HG03520 (cell line): ENCODE measurements around the gene DAPL1.

Source experiments
- ATAC-seq: cut with Tn5 transposase; IDR thresholded peaks from one replicate; pipeline ENCODE4 v1.9.1; 2021; ENCODE audit warnings: mild to moderate bottlenecking, moderate library complexity; ENCODE audit not compliant: unreplicated experiment

Gene DAPL1, protein sequence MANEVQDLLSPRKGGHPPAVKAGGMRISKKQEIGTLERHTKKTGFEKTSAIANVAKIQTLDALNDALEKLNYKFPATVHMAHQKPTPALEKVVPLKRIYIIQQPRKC

DNA sequence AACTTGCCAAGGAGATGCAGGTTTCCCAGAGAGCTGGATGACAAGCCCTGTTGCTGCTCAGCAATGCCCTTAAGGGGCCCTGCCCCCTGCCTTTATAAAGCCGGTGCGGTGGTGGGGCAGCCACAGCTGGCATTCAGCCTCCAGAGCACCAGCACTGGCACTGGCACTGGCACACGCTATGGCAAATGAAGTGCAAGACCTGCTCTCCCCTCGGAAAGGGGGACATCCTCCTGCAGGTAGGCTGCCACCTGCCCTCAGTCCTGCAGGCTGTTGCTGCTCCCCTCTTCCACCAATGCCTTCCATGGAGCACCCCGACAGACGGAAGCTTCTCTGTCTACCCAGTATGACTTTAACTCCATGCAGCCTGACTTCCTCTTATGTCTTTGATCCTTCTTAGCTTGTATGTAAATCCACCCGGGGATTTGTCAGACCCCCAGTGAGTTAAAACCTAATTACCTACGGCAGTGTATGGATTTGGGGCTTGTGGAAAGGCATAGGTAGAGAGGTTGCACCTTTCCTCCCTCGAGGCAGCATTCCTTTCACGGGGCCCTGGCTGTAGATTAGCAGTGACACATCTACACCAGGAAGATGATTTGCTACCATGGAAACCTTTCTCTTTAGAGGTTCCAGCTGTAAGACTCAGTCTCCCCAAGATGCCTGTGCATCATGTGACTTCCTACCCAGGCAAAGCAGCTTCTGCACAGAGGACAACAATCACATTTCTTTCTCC, at the start of gene DAPL1:
DAPL1 (plus strand) TSS at position 123 of the 730 bp plus-strand sequence; CDS start at position 179, 56 bp downstream.
- ATAC-seq: no peak

DNA sequence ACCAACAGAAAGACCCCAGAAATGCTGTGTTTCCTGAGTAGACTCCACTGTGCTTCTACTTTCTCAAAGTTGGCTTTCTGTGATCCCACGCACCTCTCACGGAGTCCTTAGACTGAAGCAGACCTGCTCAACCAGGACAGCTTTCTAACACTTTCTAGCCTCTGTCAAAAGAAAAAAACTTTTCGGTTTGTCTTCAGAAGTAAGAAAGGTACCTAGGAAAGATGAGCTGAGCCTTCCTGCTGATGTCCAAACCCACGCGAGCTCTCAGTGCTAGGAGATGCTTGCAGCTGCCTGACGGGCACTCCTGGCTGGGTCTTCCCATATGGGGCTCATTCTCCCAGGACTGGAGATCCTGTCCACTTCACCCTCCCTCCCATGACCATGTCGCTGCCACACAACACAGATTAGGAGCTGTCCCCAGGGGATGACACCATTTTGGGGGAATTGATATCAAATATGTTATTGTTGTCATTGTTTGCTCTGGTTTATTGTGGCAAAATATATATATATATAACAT, 49.2 kb upstream of the DAPL1 start:
- ATAC-seq: no peak

DNA sequence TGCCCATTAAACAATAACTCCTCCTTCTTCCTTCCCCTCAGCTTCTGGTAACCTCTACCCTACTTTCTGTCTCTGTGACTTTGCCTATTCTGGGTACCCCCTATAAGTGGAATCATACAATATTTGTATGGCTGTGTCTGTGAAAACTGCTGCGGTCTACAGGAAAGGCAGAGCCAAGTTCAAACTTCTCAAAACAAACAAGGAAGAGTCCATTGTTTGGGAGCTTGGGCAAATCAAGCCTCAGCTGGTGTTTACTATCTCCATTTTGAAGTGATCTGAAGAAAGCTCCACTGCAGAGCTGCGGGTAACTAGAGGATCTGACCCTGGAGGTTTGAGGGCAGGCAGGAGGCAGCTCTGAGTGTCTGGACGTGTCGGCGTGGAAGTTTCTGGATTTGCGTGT, 48.6 kb upstream of the DAPL1 start:
- no peak for ATAC-seq

DNA sequence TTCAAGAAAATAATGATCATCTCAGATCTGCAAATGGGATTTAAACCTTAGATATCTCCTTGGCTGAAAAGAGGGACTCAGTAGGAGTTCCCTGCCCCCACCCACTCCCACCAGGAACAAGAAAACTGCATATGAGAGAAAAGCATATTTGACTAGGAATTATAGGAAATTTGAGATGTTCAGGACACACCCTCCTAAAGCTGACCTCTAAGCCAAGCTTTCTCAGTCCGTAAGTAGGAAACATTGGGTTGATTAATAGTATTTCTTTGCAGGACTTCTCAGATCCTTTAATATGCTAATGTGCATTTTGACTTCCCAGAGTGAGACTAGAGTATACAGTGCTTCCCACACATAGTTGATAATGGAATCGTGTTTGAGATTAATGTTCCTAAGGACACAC, 47.8 kb upstream of the DAPL1 start:
- no peak for ATAC-seq

DNA sequence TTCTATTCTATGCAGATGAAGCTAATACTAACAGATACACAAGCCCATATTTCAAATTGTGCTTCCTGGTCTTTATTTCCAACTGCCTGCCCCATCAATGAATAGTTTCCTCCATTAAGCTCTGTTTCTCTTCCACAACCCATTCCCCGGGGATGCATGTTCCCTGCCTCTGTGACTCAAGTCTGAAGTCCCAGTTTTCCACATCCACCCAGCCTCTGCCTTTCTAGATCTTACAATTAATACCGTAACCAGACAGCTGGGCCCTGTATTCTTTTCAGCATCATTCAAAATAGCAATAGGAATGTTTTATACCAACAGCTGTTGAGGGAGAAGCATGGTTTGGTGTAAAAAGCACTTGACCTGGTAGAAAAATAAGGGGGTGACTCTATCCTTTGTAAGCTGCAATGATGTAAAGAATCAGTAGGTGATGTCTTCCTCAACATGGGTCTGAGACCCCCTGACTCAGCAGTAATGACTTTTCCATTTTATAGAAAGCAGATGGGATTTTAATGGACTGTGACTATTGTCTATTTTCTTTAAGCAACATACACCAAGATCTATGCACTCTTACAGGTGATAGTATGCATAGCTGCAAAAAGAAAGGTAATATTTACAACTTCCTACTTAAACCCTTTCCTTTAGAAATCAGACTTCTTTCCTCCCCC, 46.1 kb upstream of the DAPL1 start:
- ATAC-seq: no peak

DNA sequence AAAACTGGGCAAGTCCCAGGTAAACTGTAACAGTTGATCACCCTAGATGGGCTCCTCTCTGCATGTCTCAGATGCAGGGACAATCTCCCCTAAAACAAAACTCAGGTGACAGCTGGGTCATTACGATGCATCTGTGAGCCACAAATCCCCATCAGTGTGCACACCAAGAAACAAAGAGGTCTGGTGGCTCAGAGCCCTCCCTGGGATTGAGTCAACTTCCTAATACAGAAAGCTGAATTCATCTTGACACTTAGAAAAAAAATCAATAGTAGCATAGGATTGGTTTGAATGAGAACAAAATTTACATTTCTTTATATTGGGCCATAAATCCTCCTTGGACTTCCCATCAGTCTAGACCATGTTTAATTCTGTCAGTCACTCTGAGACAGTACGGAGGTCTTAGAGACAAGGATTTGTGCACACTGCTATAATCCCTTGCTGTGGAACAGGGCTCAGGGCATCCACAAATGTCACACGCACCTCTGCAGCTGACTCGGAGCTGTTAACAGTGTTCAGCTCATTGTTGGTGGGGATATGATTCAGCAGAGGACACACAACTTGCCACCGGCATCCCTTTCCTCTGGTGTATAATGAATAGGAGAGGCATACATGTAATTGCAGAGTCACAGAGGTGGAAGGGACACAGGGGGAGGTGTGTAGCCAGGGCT, 44.5 kb upstream of the DAPL1 start:
- no peak for ATAC-seq

DNA sequence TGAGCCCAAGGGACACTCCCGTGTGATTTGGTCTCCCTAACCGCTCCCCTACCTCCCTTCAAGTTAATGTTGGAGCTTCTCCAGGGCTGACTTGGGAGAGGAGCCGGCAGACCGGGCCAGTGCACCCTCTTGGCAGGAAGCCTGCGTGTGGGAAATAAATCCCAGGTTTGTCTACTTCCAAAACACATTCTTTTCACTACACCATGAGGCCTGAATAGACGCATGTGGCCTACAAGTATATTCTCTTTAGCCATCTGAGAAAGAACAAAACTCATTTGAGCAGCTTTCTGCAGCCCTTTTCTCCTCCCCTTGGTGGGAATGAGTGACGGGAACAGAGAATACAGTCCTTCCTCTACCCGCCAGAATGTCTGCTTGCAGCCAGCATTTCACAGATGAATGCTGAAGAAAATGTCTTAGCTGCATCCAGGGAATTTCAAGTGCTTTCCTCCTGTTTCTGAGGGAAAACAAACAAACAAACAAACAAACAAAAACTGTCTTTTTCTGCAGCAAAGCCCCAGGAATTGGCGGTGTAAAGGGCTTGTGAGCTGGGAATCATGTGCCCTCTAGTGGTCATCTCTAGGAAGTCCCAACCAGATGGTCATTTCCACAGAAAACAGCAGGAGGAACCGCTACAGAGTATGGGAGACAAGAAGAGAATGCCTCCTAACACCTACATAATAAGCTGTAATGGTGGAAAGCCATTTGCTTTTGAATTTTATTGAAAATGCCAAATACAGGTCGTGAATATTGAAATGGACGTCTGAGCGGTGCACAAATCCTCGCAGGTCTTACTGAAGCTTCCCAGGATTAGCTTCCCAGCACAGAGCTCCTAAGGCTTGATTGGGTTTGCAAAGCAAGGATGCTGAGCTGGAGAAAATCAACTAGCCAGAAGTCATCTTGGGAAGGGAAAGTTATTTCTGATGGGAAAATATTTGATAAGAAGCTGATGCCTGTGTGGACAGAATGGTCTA, 41.2 kb upstream of the DAPL1 start:
- peak; percentile 69 for ATAC-seq

DNA sequence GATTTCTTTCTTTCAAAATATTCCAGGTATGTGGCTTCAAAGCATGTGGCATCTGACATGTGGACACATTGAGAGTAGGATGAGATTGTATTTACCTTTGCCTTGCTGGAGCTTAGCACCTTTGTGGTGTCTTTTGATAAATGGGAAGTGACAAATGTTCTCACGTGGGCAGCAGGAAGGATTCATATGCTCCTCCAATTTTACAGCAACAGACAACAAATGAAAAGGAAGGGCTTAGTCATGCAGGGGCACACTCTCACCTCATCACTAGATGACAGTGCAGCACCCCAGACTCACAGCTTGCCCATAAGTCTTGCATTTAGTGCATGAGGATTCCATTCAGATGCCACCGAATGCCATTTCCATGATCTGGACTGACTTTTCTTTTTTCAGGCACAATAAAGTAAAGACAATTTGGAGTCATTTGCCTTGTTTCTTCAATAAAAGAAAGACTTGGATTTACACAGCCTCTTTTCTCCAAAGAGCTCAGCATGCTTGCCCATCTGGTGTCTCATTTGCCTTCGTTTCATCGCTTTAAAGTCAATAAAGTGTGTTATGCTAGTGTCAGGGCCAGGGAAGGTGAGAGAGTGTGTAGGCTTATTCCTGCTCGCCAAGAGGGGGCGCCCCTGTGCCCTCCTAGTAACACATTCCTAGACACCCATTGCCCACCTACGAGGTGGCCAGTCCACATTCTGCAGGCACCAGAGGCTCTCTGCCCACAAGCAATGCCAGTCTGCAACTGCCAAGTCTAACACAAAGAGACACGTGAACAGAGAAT, 39.6 kb upstream of the DAPL1 start:
- no peak for ATAC-seq

DNA sequence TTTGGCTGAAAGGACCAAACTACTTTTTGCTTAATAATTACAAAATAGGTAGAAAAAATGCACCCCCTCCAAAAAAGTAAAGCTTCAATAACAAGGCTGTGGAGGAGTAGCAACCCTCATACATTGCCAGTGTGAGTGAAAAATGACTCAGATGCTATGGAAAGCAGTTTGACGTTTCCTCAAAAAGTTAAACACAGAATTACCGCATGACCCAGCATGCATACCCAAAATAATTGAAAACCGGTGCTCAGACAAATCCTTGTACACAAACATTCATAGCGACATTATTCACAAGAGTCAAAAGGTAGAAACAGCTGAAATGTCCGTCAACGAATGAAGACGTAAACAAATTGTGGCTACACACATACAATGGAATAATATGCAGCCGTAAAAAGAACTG, 38.8 kb upstream of the DAPL1 start:
- no peak for ATAC-seq

DNA sequence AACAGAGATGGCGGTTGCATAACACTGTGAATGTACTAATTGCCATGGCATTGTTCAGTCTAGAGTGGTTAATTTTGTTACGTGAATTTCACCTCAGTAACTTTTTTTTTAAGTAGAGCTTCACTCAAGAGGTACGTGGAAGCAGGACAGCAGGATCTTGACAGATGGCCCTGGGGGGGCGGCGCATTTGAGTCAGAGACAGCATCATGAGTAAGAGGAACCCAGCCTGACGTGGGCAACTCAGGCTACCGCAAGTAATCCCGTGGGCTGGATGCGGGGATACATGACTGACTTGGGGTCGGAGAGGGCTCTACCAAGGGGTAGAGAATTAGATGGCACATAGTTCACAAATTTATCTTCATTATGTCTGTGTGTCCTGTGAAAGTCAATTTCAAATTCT, 38.1 kb upstream of the DAPL1 start:
- ATAC-seq: no peak

DNA sequence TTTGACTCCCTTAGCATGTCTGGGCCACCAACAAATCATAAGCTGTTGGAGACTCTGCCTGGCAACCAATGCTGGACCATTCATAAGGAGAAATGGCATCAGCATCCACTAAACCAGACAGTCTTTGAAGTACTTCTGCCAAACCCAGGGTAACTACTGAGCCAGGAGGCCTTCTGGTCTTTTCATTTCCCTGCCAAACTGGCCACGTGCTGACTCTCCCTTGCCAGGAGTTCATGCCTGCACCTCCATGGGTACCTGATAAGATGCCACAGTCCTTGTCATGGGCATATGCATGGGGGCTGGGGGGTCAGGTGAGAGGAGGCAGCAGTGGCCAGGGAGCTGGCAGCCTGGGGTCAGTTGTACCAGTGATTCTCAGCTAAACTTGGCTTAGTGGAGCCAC, 34.2 kb upstream of the DAPL1 start:
- ATAC-seq: no peak

DNA sequence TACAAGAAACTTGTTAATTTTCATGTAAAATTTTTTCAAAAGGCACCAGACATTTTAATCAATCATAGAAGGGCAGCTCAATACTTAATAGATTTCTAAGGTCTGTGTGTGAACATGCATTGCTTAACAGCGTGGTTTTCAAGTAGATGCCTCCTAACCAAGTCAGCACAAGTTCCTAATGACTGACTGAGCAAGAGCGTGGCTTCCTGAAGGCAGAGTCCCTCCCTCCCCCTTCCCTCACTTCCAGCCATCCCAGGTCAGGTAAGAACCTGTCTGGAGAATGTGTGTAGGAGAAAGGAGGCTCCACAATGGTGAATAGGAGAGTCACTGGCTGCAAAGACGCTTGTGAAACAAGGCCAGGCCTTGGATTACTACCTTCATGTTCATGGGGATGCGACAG, 33.5 kb upstream of the DAPL1 start:
- ATAC-seq: no peak

DNA sequence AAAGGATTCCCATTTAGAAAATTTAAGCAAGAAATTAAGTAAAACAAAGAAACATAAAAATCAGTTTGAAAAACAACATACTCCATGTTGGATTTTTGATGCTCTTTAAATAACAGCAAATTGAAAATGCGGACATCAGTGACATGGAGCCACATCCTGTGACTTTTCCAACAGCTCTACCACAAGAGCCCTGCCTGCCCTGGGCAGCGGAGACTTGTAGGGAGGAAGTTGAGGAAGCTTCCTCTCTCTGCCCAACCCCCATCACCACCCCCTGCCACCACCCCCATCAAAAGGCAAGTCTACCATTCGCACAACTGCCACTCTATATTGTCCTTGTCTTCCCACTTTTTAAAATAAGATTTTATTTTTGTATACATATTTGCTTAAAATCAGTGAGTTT, 32.8 kb upstream of the DAPL1 start:
- ATAC-seq: no peak

DNA sequence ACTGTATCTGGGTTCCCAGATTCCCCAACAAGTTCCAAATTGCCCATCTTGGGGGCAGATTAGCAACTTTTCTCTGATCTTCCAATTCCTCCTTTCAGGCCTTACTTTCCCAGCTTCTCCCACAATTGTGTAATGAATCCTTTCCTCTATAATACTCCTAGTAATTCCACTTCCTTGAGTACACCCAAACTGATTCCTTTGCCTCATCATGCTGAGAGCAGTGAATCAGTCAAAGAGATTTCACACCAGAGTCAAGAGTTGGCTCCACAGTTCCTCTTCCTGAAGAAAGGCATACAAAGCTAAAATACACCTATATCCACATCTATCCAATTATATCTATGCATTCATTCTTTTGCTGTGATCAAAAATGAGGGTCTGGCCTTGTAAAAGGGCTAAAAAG, 28.6 kb upstream of the DAPL1 start:
- no peak for ATAC-seq

DNA sequence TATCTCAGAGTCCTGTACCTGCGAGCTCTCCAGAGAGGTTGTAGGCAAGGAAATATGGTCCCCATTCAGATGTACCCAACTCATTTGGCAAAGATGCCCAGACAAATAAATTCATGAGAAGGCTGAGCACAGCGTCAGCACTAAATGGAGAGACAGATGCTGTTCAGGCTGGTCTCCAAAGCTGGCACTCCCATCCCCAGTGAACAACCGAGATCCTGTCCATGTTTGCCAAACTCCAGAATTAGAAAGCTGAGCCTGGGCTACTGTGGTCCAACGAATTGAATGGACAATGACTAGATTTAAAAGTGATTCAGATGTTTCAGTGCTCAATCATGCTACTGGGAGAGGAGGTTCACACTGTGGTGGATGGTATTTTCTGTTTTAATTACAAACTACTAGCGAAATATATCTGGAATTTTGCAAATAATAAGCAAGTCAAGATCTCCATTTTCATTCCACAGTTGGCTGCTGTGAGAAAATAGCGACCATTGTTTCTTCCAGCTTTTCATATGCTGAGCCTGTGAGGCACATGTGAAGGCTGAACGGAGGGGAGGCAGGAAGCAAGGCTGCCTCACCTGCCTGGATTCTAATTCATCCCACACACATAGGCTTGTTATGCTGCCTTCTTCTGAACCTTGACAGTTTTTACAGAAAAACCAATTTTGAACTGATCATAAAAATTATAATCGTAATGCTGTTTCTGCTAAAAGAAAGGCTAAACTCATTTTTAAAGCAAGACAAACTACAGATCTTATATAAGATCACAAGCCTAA, 22.6 kb upstream of the DAPL1 start:
- ATAC-seq: no peak

DNA sequence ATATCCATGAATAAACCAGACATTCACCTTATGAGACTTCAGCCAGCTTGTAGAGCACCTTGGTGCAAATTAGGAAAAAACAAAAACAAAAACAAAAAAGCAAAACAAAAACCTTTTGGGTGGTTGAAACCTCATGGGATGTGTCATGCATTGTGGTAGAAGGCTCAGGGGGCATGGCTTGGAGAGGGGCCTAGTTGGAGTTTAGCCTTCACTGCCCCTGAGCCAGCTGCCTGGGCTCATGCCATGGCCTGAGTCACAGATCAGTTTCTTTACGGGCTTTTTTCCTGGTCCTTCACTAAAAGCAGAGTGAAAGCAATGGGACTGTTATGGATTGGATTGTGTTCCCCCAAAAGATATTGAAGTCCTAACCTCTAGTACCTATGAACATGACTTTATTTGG, 22.0 kb upstream of the DAPL1 start:
- ATAC-seq: no peak

DNA sequence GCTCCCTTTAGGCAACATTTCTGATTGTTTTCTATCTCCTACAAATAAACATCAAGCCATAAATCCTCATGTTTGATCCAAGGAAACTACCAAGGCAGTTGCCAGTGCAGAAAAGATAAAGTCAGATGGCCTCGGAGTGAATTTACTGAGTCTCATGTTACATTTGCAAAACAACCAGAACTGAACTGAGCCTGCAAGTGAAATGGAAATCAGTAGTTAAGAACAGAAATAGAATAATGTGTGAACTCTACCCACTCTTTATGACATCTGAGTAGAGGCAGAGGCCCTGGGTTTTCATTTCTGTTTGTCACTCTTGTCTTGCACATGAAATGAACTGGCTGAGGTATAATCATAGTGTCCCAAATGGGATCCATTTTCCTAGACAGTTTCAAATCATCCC, 20.4 kb upstream of the DAPL1 start:
- no peak for ATAC-seq

DNA sequence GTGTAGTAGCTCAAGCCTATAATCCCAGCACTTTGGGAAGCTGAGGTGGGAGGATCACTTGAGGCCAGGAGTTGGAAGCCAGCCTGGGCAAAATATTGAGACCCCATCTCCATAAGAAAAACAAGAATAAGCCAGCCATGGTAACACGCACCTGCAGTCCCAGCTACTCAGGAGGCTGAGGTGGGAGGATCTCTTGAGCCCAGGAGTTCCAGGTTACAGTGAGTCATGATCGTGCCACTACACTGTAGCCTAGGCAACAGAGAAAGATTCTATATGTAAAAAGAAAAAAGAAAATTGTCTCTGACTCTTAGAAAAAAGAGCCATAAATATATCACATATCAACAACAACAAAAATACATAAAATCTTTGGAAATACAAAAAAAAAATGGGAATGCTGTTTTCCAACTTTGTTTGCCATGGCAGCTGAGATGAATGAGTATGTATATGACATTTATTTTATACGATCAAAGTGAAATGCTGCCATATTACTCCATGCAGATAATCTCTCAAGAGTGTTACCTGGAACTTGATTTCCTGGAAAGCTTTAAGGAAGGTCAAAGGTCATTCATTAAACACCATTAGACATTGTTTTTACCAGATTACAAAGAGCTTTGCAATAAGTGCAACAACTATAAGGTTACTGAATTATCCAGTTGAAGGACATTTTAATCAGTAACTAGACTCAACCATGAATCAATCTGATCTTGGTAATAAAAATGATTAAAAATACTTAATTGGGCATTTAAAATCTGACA, 19.7 kb upstream of the DAPL1 start:
- no peak for ATAC-seq
